Spleen (tissue), 11 donors: ENCODE data around the gene MT1HL1. TPM values are rescaled to one million over a fixed set of nuclear protein-coding genes. Genes with fewer than 3 reads are reported as not detected.

Experiments used
- DNase-seq: peaks from one replicate; pipeline ENCODE4 v3.0.0-alpha.2; 2020
- H3K27ac ChIP-seq, 8 donors: fragments of 200-600 bp; sonication (generic) in 7 of 8; 1 replicate in 4 of 8; 2 replicates in 4 of 8; pipeline versions ENCODE4 v1.5.0 to v1.8.0; 2016 to 2021; ENCODE audit warnings: inconsistent platforms in 4 of 8, mild to moderate bottlenecking in 4 of 8, moderate library complexity in 1 of 8
- H3K27me3 ChIP-seq, 7 donors: fragments of 200-600 bp; sonication (generic) in 6 of 7; replicated peaks in 1 of 7; 1 replicate in 4 of 7; 2 replicates in 3 of 7; pipeline versions ENCODE4 v1.5.0 to v1.8.0; 2016 to 2021; ENCODE audit warnings: inconsistent platforms in 3 of 7, mild to moderate bottlenecking in 1 of 7
- H3K36me3 ChIP-seq, 6 donors: fragments of 200-600 bp; sonication (generic) in 5 of 6; 1 replicate in 4 of 6; 2 replicates in 2 of 6; pipeline versions ENCODE4 v1.5.0 to v1.8.0; 2016 to 2021; ENCODE audit warnings: inconsistent platforms in 2 of 6
- H3K4me1 ChIP-seq, 6 donors: fragments of 200-600 bp; sonication (generic) in 5 of 6; 1 replicate in 3 of 6; 2 replicates in 3 of 6; pipeline versions ENCODE4 v1.5.0 to v1.8.0; 2016 to 2021; ENCODE audit warnings: inconsistent platforms in 3 of 6
- H3K4me3 ChIP-seq, 8 donors: fragments of 200-600 bp; sonication (generic) in 7 of 8; 1 replicate in 4 of 8; 2 replicates in 4 of 8; pipeline versions ENCODE4 v1.5.0 to v1.8.0; 2016 to 2021; ENCODE audit warnings: inconsistent platforms in 4 of 8, mild to moderate bottlenecking in 4 of 8, moderate library complexity in 2 of 8
- H3K9me3 ChIP-seq, 8 donors: fragments of 200-600 bp; sonication (generic) in 7 of 8; 1 replicate in 4 of 8; 2 replicates in 4 of 8; pipeline versions ENCODE4 v1.5.0 to v1.8.0; 2016 to 2021; ENCODE audit warnings: inconsistent platforms in 4 of 8
- POLR2A ChIP-seq, 3 donors: fragments of 450-650 bp; IDR thresholded peaks; one replicate each; pipeline ENCODE4 v1.5.1; 2017; ENCODE audit warnings: antibody characterized with exemption in 3 of 3, mild to moderate bottlenecking in 1 of 3
- POLR2AphosphoS5 ChIP-seq, 3 donors: sonication (generic); formaldehyde crosslinking; IDR thresholded peaks; one replicate each; pipeline ENCODE4 v1.5.1; 2017; ENCODE audit warnings: antibody characterized with exemption in 3 of 3
- WGBS, 5 donors: extraction: QIAGEN DNeasy Blood & Tissue Kit in 3 of 5; methylation state at CpG; one replicate each; pipeline versions ENCODE4 v1.1.5 to v1.1.7; 2013 to 2018; 5-methylcytosine and 5-hydroxymethylcytosine counted together
- intact Hi-C: fragments of 100-400 bp; cut with DNase I; formaldehyde crosslinking; loops from one replicate; pipeline ENCODE4 v1.15.0; 2023; ENCODE audit warnings: low total_unique reads
- polyA plus RNA-seq, 3 donors: library from polyadenylated mRNA; stranded (reverse); fragments of 200-250 nt; gene quantifications; one replicate each; pipeline ENCODE4 v1.2.1, GENCODE V29; 2013
- total RNA-seq, 7 donors: library from RNA; depleted of rRNA in 3 of 7; stranded (reverse); fragments of >200 nt in 3 of 7; fragmentation: NEBNext Ultra II Directional in 4 of 7; extraction: Animal tissue kit (Norgen Biotek cat#: 25700) in 4 of 7; gene quantifications; one replicate each; pipeline versions ENCODE4 v1.1.0 to v1.2.1, GENCODE V29; 2016 to 2021
- TF ChIP-seq, protein P1 (sequence below), 11 experiments: fragments of 200-600 bp in 7 of 11; fragments of 450-650 bp in 4 of 11; sonication (generic) in 4 of 11; IDR thresholded peaks in 8 of 11; conservative IDR thresholded peaks in 3 of 11; 1 replicate in 7 of 11; 2 replicates in 4 of 11; pipeline versions ENCODE4 v1.4.0 to v1.8.0; 2016 to 2021; ENCODE audit warnings: antibody characterized with exemption in 11 of 11, inconsistent platforms in 4 of 11, mild to moderate bottlenecking in 1 of 11
- donor health status: healthy with polysubstance abuse.
- donor health status: DM: no; HTN: no; CAD: no; lungs with moderate emphysema.
- donor health status: DM: no; HTN: no; CAD: no.
- donor health status: Bipolar disorder and iron deficiency.
- donor health status: healthy.
- donor health status: DM: no; HTN: no; CAD: no.
- donor health status: DM: yes; HTN: yes; CAD: no.

Gene MT1HL1
- total and polyA plus RNA-seq, 10 donors, result not detected

DNA sequence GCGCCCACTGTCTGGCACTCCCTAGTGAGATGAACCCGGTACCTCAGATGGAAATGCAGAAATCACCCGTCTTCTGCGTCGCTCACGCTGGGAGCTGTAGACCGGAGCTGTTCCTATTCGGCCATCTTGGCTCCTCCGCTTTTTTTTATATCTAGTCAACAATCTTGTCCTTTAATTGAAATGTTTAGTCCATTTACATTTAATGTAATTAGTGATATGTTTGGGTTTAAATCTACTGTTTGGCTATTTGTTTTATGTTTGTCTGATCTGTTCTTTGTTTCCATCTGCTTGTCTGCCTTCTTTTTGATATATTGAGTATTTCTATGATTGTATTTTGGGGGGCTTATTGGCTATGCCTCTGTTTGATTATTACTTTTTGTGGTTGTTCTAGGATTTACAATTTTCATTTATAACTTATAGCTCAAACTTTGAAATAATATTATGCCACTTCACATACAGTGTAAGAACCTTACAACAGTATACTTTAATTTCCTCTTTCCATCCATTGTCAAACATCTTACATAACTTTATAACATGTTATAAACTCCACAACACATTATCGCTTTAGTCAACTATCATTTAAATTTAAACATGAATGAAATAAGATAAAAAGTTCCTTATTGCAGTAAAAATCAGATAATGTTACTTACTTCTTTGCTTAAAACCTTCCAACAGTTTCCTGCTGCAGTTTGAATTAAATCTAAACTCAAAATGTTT lies 21.3 kb upstream of the MT1HL1 start:
- intact Hi-C loops, result no loop called here
- Histone ChIP-seq H3K4me3 (no peak overlapping the region), H3K4me1 (no peaks in the 10 kb centered on the region), H3K36me3 (no peaks in the 10 kb centered on the region), H3K27ac (no peak overlapping the region), H3K27me3 (peaks cover 0 to 5% (median 0%) of the 10 kb centered on the region in 7 donors), H3K9me3 (peaks cover 0 to 8% (median 2%) of the 10 kb centered on the region in 8 donors)
- no peak for DNase-seq
- WGBS, 5 donors, result 96 to 99% (median 97%) methylated on average over 8 to 9 of the region's 10 CpGs
- TF ChIP-seq POLR2A (IDR thresholded peaks at IDR 0.05) (no peak), POLR2AphosphoS5 (IDR thresholded peaks at IDR 0.05) (no peak)
- TF ChIP-seq, protein P1, sequence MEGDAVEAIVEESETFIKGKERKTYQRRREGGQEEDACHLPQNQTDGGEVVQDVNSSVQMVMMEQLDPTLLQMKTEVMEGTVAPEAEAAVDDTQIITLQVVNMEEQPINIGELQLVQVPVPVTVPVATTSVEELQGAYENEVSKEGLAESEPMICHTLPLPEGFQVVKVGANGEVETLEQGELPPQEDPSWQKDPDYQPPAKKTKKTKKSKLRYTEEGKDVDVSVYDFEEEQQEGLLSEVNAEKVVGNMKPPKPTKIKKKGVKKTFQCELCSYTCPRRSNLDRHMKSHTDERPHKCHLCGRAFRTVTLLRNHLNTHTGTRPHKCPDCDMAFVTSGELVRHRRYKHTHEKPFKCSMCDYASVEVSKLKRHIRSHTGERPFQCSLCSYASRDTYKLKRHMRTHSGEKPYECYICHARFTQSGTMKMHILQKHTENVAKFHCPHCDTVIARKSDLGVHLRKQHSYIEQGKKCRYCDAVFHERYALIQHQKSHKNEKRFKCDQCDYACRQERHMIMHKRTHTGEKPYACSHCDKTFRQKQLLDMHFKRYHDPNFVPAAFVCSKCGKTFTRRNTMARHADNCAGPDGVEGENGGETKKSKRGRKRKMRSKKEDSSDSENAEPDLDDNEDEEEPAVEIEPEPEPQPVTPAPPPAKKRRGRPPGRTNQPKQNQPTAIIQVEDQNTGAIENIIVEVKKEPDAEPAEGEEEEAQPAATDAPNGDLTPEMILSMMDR (IDR thresholded peaks at IDR 0.05 in 8 of 11, conservative IDR thresholded peaks at IDR 0.05 in 3 of 11), result no peak

DNA sequence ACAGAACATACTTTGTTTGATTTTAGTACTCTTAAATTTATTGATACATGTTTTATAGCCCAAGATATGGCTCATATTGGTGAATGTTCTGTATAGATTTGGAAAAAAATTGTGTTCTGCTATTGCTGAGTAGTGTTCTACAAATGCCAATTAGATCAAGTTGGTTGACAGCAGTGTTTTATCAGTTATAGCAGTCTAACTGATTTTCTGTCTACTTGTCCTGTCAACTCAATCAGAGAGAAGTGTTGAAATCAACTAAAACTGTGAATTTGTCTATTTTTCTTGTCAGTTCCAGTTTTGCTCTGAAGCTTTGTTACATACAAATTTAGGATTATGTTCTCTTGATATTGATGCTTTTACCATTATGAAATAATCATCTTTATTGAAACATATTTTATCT lies 14.7 kb upstream of the MT1HL1 start:
- intact Hi-C loops, result no loop called here
- TF ChIP-seq, protein P1 (IDR thresholded peaks at IDR 0.05 in 8 of 11, conservative IDR thresholded peaks at IDR 0.05 in 3 of 11), result no peak
- TF ChIP-seq POLR2A (IDR thresholded peaks at IDR 0.05) (no peak), POLR2AphosphoS5 (IDR thresholded peaks at IDR 0.05) (no peak)
- no peaks in the 10 kb centered on the region for H3K4me1 ChIP-seq
- no peaks in the 10 kb centered on the region for H3K36me3 ChIP-seq
- no peak overlapping the region for H3K4me3 ChIP-seq
- no peak for DNase-seq
- H3K9me3 ChIP-seq, result no peaks in the 10 kb centered on the region
- no peak overlapping the region for H3K27ac ChIP-seq
- H3K27me3 ChIP-seq, result no peaks in the 10 kb centered on the region

DNA sequence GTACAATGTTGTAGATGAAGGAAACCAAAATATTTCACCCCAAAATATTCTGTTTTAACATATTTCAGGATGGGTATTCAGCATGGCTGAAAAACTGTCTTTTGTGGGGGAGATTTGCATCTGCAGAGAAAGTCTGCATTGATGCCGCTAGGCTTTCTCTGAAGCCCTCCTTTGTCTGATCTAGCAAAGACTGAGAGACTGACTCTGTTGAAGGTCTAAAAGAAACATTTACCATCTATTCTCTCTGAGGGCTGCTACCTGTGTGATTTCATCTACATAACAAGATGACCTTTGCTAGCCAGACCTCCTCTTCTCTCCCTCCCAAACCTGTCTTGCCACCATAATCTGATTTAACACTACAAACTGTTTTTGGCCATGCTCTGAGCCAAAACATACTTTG lies 12.4 kb upstream of the MT1HL1 start:
- Histone ChIP-seq H3K27ac (no peak overlapping the region), H3K9me3 (no peaks in the 10 kb centered on the region)

DNA sequence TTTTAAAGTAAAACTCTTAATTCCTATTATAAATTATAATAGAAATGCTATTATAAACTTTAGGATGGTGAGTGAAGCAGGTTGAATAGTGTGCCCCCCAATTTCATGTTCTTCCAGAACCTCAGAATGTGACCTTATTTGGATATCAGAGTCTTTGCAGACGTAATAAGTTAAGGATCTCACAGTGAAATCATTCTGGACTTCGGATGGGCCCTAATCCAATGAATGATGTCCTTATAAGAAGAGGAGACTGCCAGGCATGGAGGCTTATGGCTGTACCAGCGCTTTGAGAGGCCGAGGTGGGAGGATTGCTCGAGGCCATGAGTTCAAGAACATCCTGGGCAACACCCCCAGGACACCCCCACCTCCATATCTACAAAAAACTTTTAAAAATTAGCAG lies 9.4 kb upstream of the MT1HL1 start:
- H3K4me3 ChIP-seq, result no peak overlapping the region
- H3K9me3 ChIP-seq, result no peaks in the 10 kb centered on the region
- no peaks in the 10 kb centered on the region for H3K36me3 ChIP-seq
- H3K27me3 ChIP-seq, result no peaks in the 10 kb centered on the region
- 71 to 88% (median 74%) methylated on average over 5 of the region's 5 CpGs for WGBS, 5 donors
- no peak overlapping the region for H3K27ac ChIP-seq
- no peaks in the 10 kb centered on the region for H3K4me1 ChIP-seq
- no peak for DNase-seq
- TF ChIP-seq POLR2A (IDR thresholded peaks at IDR 0.05), result no peak
- TF ChIP-seq, protein P1 (IDR thresholded peaks at IDR 0.05 in 8 of 11, conservative IDR thresholded peaks at IDR 0.05 in 3 of 11), result no peak
- TF ChIP-seq POLR2AphosphoS5 (IDR thresholded peaks at IDR 0.05), result no peak
- intact Hi-C loops, result no loop called here

More for the DNA sequence above, 12.4 kb upstream of the MT1HL1 start:
- intact Hi-C loops, result no loop called here
- Histone ChIP-seq H3K4me3 (no peak overlapping the region), H3K27me3 (no peaks in the 10 kb centered on the region), H3K36me3 (no peaks in the 10 kb centered on the region), H3K4me1 (no peaks in the 10 kb centered on the region)
- no peak for DNase-seq
- TF ChIP-seq POLR2A (IDR thresholded peaks at IDR 0.05), result no peak
- TF ChIP-seq, protein P1 (IDR thresholded peaks at IDR 0.05 in 8 of 11, conservative IDR thresholded peaks at IDR 0.05 in 3 of 11), result no peak
- TF ChIP-seq POLR2AphosphoS5 (IDR thresholded peaks at IDR 0.05), result no peak
- WGBS, 5 donors, result 47 to 58% (median 54%) methylated on average over 1 of the region's 1 CpG
